ENCODE data around the gene ANO4. TPM values are rescaled to one million over a fixed set of nuclear protein-coding genes. Genes with fewer than 3 reads are reported as not detected.

The ANO4 gene
- polyA plus RNA-seq, 1 donor, result 3.4 TPM

DNA sequence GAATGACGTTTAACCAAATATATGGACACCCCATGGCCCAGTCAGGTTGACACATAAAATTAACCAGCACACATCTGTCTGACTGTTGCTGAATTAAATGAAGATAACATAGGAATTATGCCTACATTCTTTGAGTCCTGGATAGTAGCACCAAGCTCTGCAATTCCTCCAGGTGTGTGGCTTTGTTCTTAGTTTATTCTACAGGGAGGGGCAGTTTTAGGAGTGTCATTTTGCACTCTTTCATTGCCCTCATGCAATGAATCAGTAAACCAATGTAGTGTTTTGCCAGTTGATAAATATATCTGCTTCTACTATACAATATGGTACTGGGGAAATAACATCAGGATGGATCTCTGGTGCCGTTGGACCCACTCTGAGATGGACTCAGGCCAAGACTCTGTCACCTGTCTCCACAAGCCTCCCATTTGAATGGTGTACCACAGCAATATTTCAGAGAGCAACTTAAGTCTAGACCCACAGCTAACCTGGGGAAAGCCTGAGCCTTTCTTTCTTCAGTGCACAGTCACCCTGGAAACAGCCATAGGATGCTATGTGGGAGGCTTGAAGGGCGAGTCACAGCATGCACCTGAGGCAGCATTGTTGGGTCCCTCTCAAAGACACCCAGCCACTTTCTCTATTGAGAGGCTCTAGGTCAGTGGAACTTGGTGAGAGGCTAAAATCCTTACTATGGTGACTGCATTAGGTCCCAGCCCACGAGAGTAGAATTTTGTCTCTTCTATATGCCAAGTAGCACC lies 73.2 kb downstream of the ANO4 start:
- WGBS (ENCODE audit: insufficient coverage, low lambda C conversion rate), result no CpG with 5 or more reads among the region's 4 CpGs
- Histone ChIP-seq H3K36me3 (ENCODE audit: control insufficient read depth, insufficient read depth, low read length) (no peaks in the 10 kb centered on the region), H3K9me3 (ENCODE audit: control insufficient read depth, low read depth, low read length) (no peaks in the 10 kb centered on the region), H3K4me3 (ENCODE audit: low read length) (no peak overlapping the region), H3K4me1 (ENCODE audit: control insufficient read depth, insufficient read depth, low read length) (no peaks in the 10 kb centered on the region), H3K27me3 (ENCODE audit: control insufficient read depth, insufficient read depth, low read length) (no peaks in the 10 kb centered on the region), H3K27ac (ENCODE audit: low read length) (no peak overlapping the region)
- DNase-seq, result no peak

DNA sequence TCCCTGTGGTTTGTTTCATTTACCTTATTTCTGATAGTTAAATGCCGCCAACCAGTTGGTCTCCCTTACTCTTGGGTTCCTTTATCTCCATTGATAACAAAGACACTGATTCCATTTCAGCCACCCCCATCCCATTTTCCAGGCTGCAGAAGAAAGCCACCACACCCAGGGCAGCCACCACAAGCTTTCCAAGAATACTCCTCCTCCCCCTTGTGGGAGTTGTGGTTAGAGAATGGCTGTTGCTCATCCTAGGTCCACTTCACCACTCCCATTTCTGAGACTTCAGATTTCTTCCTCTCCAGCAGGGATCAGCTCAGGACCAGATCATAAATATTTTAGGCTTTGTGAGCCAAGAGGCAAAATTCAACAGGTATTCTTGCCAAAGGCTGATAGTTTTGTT lies 73.9 kb downstream of the ANO4 start:
- no CpG with 5 or more reads among the region's 1 CpG for WGBS (ENCODE audit: insufficient coverage, low lambda C conversion rate)
- Histone ChIP-seq H3K4me1 (ENCODE audit: control insufficient read depth, insufficient read depth, low read length) (no peaks in the 10 kb centered on the region), H3K9me3 (ENCODE audit: control insufficient read depth, low read depth, low read length) (no peaks in the 10 kb centered on the region), H3K27ac (ENCODE audit: low read length) (no peak overlapping the region), H3K4me3 (ENCODE audit: low read length) (no peak overlapping the region), H3K36me3 (ENCODE audit: control insufficient read depth, insufficient read depth, low read length) (no peaks in the 10 kb centered on the region), H3K27me3 (ENCODE audit: control insufficient read depth, insufficient read depth, low read length) (no peaks in the 10 kb centered on the region)
- no peak for DNase-seq

DNA sequence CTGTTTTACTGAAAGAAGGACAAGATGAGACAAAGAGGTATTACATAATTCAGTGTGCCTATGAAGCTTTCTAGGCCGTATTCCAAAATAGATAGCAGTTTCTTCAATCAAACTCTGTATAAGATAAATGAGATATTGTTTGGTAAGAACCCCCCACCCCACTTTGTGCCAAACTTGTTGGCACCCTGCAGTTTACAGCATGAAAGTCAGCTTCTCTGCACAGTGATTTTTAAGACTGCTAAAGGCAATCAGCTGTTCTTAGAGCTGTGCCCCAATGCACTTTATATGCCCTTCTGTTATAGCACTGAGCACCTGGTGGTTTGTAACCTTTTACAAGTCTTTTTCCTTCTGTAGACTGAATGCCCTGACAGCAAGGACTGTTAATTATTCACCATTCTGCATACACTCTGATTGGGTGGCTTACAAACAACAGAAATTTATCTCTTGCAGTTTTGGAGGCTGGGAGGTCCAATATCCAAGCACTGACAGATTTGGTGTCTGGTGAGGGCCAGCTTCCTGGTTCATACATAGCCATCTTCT lies 76.7 kb downstream of the ANO4 start:
- H3K9me3 ChIP-seq (ENCODE audit: control insufficient read depth, low read depth, low read length), result no peaks in the 10 kb centered on the region
- H3K27ac ChIP-seq (ENCODE audit: low read length), result no peak overlapping the region
- H3K4me1 ChIP-seq (ENCODE audit: control insufficient read depth, insufficient read depth, low read length), result no peaks in the 10 kb centered on the region
- no peaks in the 10 kb centered on the region for H3K27me3 ChIP-seq (ENCODE audit: control insufficient read depth, insufficient read depth, low read length)
- no peak for DNase-seq
- WGBS (ENCODE audit: insufficient coverage, low lambda C conversion rate), result no CpG with 5 or more reads among the region's 1 CpG
- H3K36me3 ChIP-seq (ENCODE audit: control insufficient read depth, insufficient read depth, low read length), result no peaks in the 10 kb centered on the region
- H3K4me3 ChIP-seq (ENCODE audit: low read length), result no peak overlapping the region

DNA sequence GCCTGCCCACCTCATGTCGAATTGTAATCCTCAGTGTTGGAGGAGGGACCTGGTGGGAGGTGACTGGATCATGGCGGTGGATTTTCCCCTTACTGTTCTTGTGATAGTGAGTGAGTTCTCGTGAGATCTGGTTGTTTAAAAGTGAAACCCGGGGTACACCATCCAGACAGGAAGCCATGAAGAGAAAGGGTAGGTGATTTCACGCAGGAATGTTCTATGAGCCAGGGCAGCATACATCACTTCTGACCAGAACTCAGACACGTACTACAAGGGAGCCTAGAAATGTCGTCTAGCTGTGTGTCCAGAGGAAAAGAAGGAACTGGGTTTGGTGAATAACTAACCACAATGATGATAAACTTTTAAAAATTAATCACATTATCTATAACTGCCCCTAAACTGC lies 80.6 kb downstream of the ANO4 start:
- Histone ChIP-seq H3K4me1 (ENCODE audit: control insufficient read depth, insufficient read depth, low read length) (no peaks in the 10 kb centered on the region), H3K4me3 (ENCODE audit: low read length) (no peak overlapping the region), H3K9me3 (ENCODE audit: control insufficient read depth, low read depth, low read length) (no peaks in the 10 kb centered on the region), H3K27ac (ENCODE audit: low read length) (no peak overlapping the region), H3K36me3 (ENCODE audit: control insufficient read depth, insufficient read depth, low read length) (no peaks in the 10 kb centered on the region), H3K27me3 (ENCODE audit: control insufficient read depth, insufficient read depth, low read length) (no peaks in the 10 kb centered on the region)
- WGBS (ENCODE audit: insufficient coverage, low lambda C conversion rate), result 100% methylated on average over 1 of the region's 7 CpGs
- no peak for DNase-seq

DNA sequence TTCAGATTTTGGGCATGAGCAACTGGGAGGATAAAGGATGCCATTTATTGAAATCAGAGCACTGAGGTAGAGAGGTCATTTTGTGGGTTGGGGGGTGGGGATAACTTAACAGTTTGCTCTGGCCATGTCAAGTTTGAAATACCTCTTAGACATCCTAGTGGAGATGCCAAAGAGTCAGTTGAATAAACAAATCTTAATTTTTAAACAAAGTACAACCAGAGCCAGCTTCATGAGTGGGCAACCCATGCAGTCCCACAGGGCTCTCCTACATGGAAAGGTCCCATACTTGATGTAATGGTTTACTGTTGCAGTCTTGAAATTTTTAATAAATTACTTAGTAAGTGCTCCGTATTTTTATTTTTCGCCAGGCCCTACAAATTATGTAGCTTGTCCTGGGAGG lies 81.2 kb downstream of the ANO4 start:
- 85% methylated on average over 2 of the region's 2 CpGs for WGBS (ENCODE audit: insufficient coverage, low lambda C conversion rate)
- Histone ChIP-seq H3K4me1 (ENCODE audit: control insufficient read depth, insufficient read depth, low read length) (no peaks in the 10 kb centered on the region), H3K4me3 (ENCODE audit: low read length) (no peak overlapping the region), H3K36me3 (ENCODE audit: control insufficient read depth, insufficient read depth, low read length) (no peaks in the 10 kb centered on the region), H3K27ac (ENCODE audit: low read length) (no peak overlapping the region), H3K9me3 (ENCODE audit: control insufficient read depth, low read depth, low read length) (no peaks in the 10 kb centered on the region), H3K27me3 (ENCODE audit: control insufficient read depth, insufficient read depth, low read length) (no peaks in the 10 kb centered on the region)
- no peak for DNase-seq

DNA sequence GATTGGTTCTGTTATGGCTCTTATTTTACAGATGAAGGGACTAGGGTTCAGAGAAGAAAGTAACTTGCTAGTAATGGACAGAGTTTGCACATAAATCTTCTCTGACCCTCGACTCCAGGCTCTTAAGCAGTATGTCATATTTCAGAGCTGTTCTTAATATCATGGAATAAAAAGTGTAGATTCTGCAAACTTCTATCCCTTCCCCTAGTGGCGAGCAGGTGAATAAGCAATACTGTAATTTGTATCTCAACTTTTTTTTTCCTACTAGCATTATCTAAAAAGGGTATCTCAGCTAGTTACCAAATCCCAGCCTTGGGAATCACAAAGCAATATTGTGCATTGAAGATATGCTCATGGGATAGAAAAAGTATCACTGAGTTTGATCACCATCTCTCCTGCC lies 83.2 kb downstream of the ANO4 start:
- no peaks in the 10 kb centered on the region for H3K9me3 ChIP-seq (ENCODE audit: control insufficient read depth, low read depth, low read length)
- no peak overlapping the region for H3K4me3 ChIP-seq (ENCODE audit: low read length)
- no peak for DNase-seq
- H3K27me3 ChIP-seq (ENCODE audit: control insufficient read depth, insufficient read depth, low read length), result no peaks in the 10 kb centered on the region
- no CpG with 5 or more reads among the region's 2 CpGs for WGBS (ENCODE audit: insufficient coverage, low lambda C conversion rate)
- no peak overlapping the region for H3K27ac ChIP-seq (ENCODE audit: low read length)
- H3K4me1 ChIP-seq (ENCODE audit: control insufficient read depth, insufficient read depth, low read length), result no peaks in the 10 kb centered on the region
- H3K36me3 ChIP-seq (ENCODE audit: control insufficient read depth, insufficient read depth, low read length), result no peaks in the 10 kb centered on the region

DNA sequence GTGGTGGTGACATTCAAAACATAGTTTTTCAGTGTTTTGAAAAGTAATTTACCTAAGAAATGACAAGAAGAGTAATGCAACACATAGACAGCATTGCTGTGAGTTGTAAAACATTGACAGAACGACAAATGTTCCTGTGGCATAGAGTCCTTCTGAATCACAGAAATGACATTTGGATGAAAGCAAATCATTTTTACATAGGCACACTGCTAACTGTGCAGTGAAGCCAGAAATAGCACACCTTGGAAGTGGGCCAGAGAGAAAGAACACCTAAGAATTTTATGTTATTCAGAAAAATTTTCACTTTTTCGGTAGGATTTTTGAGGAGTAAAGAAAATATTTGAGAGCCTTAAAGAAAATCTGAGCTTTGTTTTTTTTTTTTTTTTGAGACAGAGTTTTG lies 100.6 kb downstream of the ANO4 start:
- no peaks in the 10 kb centered on the region for H3K36me3 ChIP-seq (ENCODE audit: control insufficient read depth, insufficient read depth, low read length)
- 90% methylated on average over 1 of the region's 2 CpGs for WGBS (ENCODE audit: insufficient coverage, low lambda C conversion rate)
- H3K27ac ChIP-seq (ENCODE audit: low read length), result no peak overlapping the region
- no peak overlapping the region for H3K4me3 ChIP-seq (ENCODE audit: low read length)
- DNase-seq, result no peak
- no peaks in the 10 kb centered on the region for H3K27me3 ChIP-seq (ENCODE audit: control insufficient read depth, insufficient read depth, low read length)
- H3K4me1 ChIP-seq (ENCODE audit: control insufficient read depth, insufficient read depth, low read length), result no peaks in the 10 kb centered on the region
- H3K9me3 ChIP-seq (ENCODE audit: control insufficient read depth, low read depth, low read length), result no peaks in the 10 kb centered on the region

DNA sequence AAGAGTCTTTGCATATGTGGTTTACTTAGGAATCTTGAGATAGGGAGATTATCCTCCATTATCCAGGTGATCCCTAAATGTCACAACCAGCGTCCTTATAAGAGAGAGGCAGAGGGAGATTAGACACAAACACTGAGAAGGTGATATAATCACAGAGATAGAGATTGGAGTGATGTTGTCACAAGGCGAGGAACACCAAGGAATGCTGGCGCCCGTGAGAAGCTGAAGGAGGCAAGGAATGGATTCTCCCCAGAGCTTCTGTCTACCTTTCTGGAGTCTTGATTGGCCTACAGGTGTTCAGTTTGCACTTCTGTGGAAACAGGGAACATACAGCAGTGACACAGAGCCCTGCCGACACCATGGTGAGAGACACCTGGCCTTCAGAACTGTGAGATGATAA lies 101.6 kb downstream of the ANO4 start:
- Histone ChIP-seq H3K27me3 (ENCODE audit: control insufficient read depth, insufficient read depth, low read length) (no peaks in the 10 kb centered on the region), H3K9me3 (ENCODE audit: control insufficient read depth, low read depth, low read length) (no peaks in the 10 kb centered on the region), H3K27ac (ENCODE audit: low read length) (no peak overlapping the region), H3K4me3 (ENCODE audit: low read length) (no peak overlapping the region), H3K36me3 (ENCODE audit: control insufficient read depth, insufficient read depth, low read length) (no peaks in the 10 kb centered on the region), H3K4me1 (ENCODE audit: control insufficient read depth, insufficient read depth, low read length) (no peaks in the 10 kb centered on the region)
- 80% methylated on average over 1 of the region's 5 CpGs for WGBS (ENCODE audit: insufficient coverage, low lambda C conversion rate)
- DNase-seq, result no peak

DNA sequence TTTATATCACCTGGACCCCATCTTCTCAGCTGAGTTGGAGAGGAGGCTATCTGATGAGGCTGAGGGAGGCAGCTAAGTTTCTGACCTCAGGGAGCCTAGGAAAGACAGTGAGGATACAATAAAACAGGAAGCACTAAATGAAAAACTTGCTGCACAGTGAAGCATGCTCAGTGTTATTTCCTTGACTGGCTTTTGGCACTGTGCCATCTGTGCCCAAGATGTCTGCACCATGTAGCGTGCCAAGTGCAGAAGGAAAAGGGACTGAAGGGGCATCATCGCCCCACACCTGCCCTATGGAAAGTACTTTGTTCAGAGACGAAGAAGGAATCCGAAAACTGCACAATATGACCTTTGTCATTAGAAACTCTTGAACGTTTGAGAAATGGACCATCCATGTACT lies 102.7 kb downstream of the ANO4 start:
- DNase-seq, result no peak

DNA sequence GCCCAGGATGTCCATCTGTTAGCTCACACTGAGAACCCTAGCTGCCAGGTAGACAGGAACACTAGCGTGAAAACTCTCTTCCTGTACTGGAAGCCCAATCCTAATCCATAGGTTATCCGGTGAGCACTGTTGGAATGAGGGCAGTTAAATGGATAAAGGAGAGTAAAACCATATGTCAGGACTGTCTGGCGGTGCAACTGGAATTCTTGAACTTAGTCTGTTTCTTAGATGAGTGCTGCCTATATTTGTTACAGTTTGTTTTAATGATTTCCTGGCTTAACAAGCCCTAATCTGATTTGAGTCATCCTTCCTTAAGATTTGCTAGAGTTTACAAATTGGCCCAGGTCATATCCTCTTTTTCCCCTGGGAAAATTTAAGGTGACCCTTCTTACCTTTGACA lies 104.7 kb downstream of the ANO4 start:
- WGBS (ENCODE audit: insufficient coverage, low lambda C conversion rate), result 100% methylated on average over 1 of the region's 3 CpGs
- Histone ChIP-seq H3K27ac (ENCODE audit: low read length) (no peak overlapping the region), H3K4me3 (ENCODE audit: low read length) (no peak overlapping the region), H3K9me3 (ENCODE audit: control insufficient read depth, low read depth, low read length) (no peaks in the 10 kb centered on the region), H3K36me3 (ENCODE audit: control insufficient read depth, insufficient read depth, low read length) (no peaks in the 10 kb centered on the region), H3K27me3 (ENCODE audit: control insufficient read depth, insufficient read depth, low read length) (no peaks in the 10 kb centered on the region), H3K4me1 (ENCODE audit: control insufficient read depth, insufficient read depth, low read length) (no peaks in the 10 kb centered on the region)
- DNase-seq, result no peak

More for the DNA sequence above, 102.7 kb downstream of the ANO4 start:
- Histone ChIP-seq H3K27ac (ENCODE audit: low read length) (no peak overlapping the region), H3K36me3 (ENCODE audit: control insufficient read depth, insufficient read depth, low read length) (no peaks in the 10 kb centered on the region), H3K4me3 (ENCODE audit: low read length) (no peak overlapping the region), H3K27me3 (ENCODE audit: control insufficient read depth, insufficient read depth, low read length) (no peaks in the 10 kb centered on the region), H3K4me1 (ENCODE audit: control insufficient read depth, insufficient read depth, low read length) (no peaks in the 10 kb centered on the region), H3K9me3 (ENCODE audit: control insufficient read depth, low read depth, low read length) (no peaks in the 10 kb centered on the region)
- WGBS (ENCODE audit: insufficient coverage, low lambda C conversion rate), result no CpG with 5 or more reads among the region's 5 CpGs

DNA sequence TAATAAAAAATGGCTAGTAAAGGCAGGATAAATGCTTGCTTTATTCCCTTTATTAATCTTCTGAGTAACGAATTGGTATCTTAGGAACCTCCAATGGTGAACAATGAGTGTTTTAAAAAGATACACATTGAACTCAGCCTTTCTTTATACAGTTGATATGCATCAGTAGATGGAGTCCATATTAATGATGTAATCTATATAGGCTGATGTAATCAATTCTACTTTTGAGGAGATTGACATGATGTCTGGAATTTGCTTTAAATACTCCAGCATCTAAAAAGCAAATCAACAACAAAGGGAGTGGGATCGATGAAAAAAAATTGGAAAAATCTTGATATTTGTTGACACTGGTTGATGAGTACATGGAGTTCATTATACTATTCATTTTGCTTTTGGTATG lies 106.2 kb downstream of the ANO4 start:
- H3K4me1 ChIP-seq (ENCODE audit: control insufficient read depth, insufficient read depth, low read length), result no peaks in the 10 kb centered on the region
- no peak for DNase-seq
- no peak overlapping the region for H3K27ac ChIP-seq (ENCODE audit: low read length)
- H3K4me3 ChIP-seq (ENCODE audit: low read length), result no peak overlapping the region
- no peaks in the 10 kb centered on the region for H3K27me3 ChIP-seq (ENCODE audit: control insufficient read depth, insufficient read depth, low read length)
- no peaks in the 10 kb centered on the region for H3K36me3 ChIP-seq (ENCODE audit: control insufficient read depth, insufficient read depth, low read length)
- 100% methylated on average over 2 of the region's 2 CpGs for WGBS (ENCODE audit: insufficient coverage, low lambda C conversion rate)
- no peaks in the 10 kb centered on the region for H3K9me3 ChIP-seq (ENCODE audit: control insufficient read depth, low read depth, low read length)

Data from large intestine (tissue), 3 donors.